Esophagus (tissue), 2 donors: Measurements from ENCODE around the gene SLC10A1. TPM values are rescaled to one million over a fixed set of nuclear protein-coding genes. Genes with fewer than 3 reads are reported as not detected.
A peak's percentile ranks its signal among the peaks of the same experiment; 100 is the strongest.

Source experiments
- H3K27ac ChIP-seq, 2 donors: one replicate each; pipeline ENCODE4 v1.5.1; 2013; ENCODE audit warnings: low read depth in 2 of 2, mild to moderate bottlenecking in 2 of 2, inconsistent platforms in 1 of 2, low read length in 1 of 2, moderate library complexity in 1 of 2
- H3K27me3 ChIP-seq, 2 donors: one replicate each; pipeline ENCODE4 v1.6.1; 2013; ENCODE audit warnings: low read length in 2 of 2, control low read depth in 1 of 2, mild to moderate bottlenecking in 1 of 2; ENCODE audit not compliant: insufficient read depth in 2 of 2, control insufficient read depth in 1 of 2
- H3K36me3 ChIP-seq, 2 donors: one replicate each; pipeline ENCODE4 v1.6.1; 2013; ENCODE audit warnings: low read length in 1 of 2; ENCODE audit not compliant: control insufficient read depth in 2 of 2, insufficient read depth in 2 of 2
- H3K4me1 ChIP-seq, 2 donors: one replicate each; pipeline ENCODE4 v1.6.1; 2013; ENCODE audit warnings: low read length in 1 of 2; ENCODE audit not compliant: control insufficient read depth in 2 of 2, insufficient read depth in 2 of 2
- H3K4me3 ChIP-seq, 2 donors: one replicate each; pipeline ENCODE4 v1.5.1; 2013; ENCODE audit warnings: low read length in 2 of 2, mild to moderate bottlenecking in 2 of 2, low read depth in 1 of 2, moderate library complexity in 1 of 2
- H3K9me3 ChIP-seq, 2 donors: one replicate each; pipeline ENCODE4 v1.6.1; 2013; ENCODE audit warnings: mild to moderate bottlenecking in 2 of 2, low read depth in 1 of 2, low read length in 1 of 2, moderate library complexity in 1 of 2; ENCODE audit not compliant: control insufficient read depth in 2 of 2, insufficient read depth in 1 of 2
- WGBS, 2 donors: extraction: QIAGEN DNeasy Blood & Tissue Kit; methylation state at CpG; one replicate each; pipeline ENCODE4 v1.1.7; 2013; 5-methylcytosine and 5-hydroxymethylcytosine counted together
- polyA plus RNA-seq, 2 donors: library from polyadenylated mRNA; stranded (reverse); fragments of 200-250 nt; gene quantifications; one replicate each; pipeline ENCODE4 v1.2.3, GENCODE V29; 2013
- donor health status: healthy with polysubstance abuse.
- donor health status: Bipolar disorder and iron deficiency.

Gene SLC10A1
- polyA plus RNA-seq, 2 donors = not detected

DNA sequence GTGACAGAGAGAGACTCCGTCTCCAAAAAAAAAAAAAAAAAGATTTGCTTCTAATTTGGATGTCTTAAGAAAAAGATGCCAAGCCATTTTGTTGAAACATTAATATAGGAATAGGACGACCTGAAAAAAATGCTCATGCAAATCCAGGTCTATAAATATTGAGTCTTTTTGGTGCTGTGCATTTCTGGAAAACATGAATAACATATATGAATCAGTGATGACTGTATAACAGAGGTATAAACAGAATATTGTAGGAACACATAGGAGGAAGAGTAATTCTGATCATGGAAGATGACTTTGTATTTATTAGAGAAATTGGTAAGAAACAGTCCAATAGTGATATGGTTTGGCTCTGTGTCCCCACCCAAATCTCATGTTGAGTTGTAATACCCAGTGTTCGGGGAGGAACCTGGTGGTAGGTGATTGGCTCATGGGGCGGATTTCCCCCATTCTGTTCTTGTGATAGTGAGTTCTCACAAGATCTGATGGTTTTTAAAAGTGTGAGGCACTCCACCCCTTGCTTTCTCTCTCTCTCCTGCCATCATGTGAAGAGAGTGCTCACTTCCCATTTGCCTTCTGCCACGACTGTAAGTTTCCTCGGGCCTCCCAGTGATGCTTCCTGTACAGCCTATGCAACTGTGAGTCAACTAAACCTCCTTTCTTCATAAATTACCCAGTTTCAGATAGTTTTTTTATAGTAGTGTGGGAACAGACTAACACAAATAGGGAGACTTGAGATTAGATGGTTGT, 33.1 kb downstream of the SLC10A1 start:
- WGBS, 2 donors = 79 to 87% methylated on average over 6 of the region's 6 CpGs

DNA sequence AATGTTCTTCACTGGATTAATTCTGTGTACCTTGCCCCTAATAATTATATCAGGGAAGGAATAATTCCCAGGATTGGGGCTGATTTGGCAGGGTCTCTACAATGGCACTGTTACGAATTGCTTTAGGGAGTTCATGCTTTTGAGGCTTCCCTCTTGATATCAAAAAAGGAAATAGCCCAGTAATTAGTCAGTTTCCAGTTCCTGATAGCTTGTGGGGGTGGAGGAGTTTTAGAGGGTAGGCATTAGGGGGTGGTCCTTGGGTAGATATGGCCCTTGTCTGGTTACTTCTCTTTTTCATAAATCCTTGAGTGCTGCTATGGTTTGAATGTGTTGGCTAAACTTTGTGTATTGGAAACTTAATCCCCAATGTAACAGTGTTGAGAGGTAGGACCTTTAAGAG, 36.2 kb downstream of the SLC10A1 start:
- H3K36me3 ChIP-seq = no peaks in the 10 kb centered on the region
- H3K9me3 ChIP-seq = no peaks in the 10 kb centered on the region

More for the DNA sequence above, 33.1 kb downstream of the SLC10A1 start:
- Histone ChIP-seq H3K9me3 (no peaks in the 10 kb centered on the region), H3K27ac (no peak overlapping the region), H3K27me3 (no peaks in the 10 kb centered on the region), H3K36me3 (peaks cover 0 to 5% of the 10 kb centered on the region in 2 donors), H3K4me1 (no peaks in the 10 kb centered on the region), H3K4me3 (no peak overlapping the region)

DNA sequence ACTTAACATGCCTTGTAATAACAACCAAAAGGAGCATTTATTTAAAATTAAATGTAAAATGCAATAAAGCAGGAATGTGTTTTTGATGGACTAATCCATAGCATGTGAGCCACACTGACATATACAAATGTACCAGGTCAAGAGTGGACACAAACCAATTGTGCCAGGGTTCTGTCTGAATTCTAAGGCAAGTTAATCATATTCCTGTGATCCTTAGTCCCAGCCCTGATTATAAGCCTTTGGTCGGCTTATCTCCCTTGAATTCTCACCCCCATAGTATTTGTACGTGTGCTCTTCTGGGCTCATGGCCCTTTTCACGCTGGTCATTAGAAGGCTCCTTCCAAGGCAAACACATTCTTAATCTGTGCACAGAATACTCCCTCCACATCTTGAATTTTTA, 40.7 kb downstream of the SLC10A1 start:
- Histone ChIP-seq H3K27ac (peak overlapping the region in 1 of 2 donors; percentile 32), H3K36me3 (no peaks in the 10 kb centered on the region), H3K4me1 (peaks cover 0 to 2% of the 10 kb centered on the region in 2 donors), H3K9me3 (no peaks in the 10 kb centered on the region), H3K4me3 (no peak overlapping the region), H3K27me3 (no peaks in the 10 kb centered on the region)
- WGBS, 2 donors = 72 to 81% methylated on average over 3 of the region's 3 CpGs

More for the DNA sequence above, 36.2 kb downstream of the SLC10A1 start:
- Histone ChIP-seq H3K27ac (no peak overlapping the region), H3K4me3 (no peak overlapping the region), H3K4me1 (peaks cover 0 to 2% of the 10 kb centered on the region in 2 donors), H3K27me3 (no peaks in the 10 kb centered on the region)
- 79 to 82% methylated on average over 1 of the region's 1 CpG for WGBS, 2 donors

DNA sequence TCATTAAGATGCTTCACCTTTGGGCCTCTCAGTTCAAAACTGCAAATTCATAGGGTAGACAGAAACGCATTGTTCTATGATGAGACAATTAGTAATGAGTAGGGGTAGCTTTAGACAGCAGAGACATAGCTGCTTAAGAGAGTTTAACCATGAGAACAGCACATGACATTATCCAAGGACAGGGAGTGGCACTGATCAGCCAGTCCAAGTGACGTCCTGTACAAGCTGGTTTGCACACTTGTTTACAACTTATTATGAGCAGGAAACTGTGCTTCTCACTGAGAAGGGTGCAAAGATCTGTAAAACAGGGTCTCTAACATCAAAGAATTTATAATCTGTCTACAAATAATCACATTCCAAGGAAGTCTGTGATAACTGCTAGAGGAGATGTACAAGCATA, 41.3 kb downstream of the SLC10A1 start:
- Histone ChIP-seq H3K4me1 (peaks cover 0 to 2% of the 10 kb centered on the region in 2 donors), H3K36me3 (no peaks in the 10 kb centered on the region), H3K4me3 (no peak overlapping the region), H3K27ac (peak overlapping the region; percentile 61 to 77), H3K9me3 (no peaks in the 10 kb centered on the region), H3K27me3 (no peaks in the 10 kb centered on the region)
- WGBS, 2 donors = 51 to 60% methylated on average over 2 of the region's 2 CpGs

DNA sequence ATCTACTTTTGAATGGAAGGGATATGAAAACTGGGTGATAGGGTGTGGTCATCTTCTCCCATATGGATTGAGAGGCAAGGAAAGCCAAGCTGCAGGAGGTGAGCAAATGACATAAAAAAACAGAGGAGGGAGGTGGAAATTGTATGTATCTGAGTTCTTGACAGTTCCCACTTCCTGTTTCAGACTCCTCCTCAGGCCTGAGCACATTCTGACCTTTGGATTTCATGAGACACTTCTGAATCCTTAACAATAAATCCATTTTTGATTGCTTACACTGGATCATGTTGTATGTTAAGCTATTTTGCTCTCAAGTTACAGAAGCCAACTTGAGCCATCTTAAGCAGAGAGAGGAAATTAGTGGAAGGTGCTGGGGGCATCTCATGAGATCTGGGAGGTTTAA, 41.7 kb downstream of the SLC10A1 start:
- no peaks in the 10 kb centered on the region for H3K9me3 ChIP-seq
- H3K27ac ChIP-seq = peak overlapping the region; percentile 61 to 77
- H3K4me1 ChIP-seq = peaks cover 0 to 2% of the 10 kb centered on the region in 2 donors
- H3K4me3 ChIP-seq = no peak overlapping the region
- no peaks in the 10 kb centered on the region for H3K27me3 ChIP-seq
- H3K36me3 ChIP-seq = no peaks in the 10 kb centered on the region

DNA sequence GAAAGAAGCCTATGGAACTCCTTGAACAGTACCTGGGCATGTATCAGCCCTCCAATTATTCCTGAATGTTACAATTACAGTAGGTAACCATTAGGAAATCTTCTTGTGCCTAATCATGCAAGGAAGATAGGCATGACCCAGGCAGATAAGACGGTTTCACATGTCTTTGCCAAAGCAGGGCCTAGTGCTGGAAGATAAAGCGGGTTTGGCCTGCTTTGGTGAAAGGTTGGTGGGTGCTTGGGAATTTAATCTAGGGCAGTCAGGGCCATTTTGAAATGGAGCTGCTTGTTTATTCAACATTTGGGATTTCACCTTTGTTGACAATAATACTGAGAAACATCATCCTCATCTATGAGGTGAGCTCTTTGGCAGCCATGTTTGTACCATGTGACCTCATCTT, 42.6 kb downstream of the SLC10A1 start:
- Histone ChIP-seq H3K9me3 (no peaks in the 10 kb centered on the region), H3K36me3 (no peaks in the 10 kb centered on the region), H3K4me1 (peaks cover 0 to 2% of the 10 kb centered on the region in 2 donors), H3K4me3 (no peak overlapping the region), H3K27me3 (no peaks in the 10 kb centered on the region), H3K27ac (no peak overlapping the region)
- 84 to 94% methylated on average over 2 of the region's 2 CpGs for WGBS, 2 donors

DNA sequence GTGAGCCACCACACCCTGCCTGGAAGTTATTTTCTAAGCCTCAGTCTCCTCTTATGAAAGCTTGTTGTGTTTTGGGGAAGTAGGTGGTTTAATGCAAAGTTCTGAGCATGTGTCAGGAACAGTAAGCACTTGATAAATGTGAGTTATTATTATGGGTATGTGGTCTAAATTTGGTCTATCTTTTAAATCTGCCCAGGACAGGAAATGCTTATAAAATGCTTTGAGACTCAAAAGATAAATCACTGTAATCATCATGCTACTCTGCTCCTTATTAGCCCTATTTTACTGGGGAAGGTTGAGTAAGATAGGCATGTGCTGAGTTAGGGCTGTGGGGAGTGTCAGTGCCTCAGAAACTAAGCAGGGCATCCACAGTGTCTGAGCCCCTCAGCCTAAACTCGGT, 43.2 kb downstream of the SLC10A1 start:
- H3K36me3 ChIP-seq = no peaks in the 10 kb centered on the region
- peak overlapping the region in 1 of 2 donors; percentile 9 for H3K27ac ChIP-seq
- H3K27me3 ChIP-seq = no peaks in the 10 kb centered on the region
- H3K4me1 ChIP-seq = peaks cover 0 to 1% of the 10 kb centered on the region in 2 donors
- no peaks in the 10 kb centered on the region for H3K9me3 ChIP-seq
- WGBS, 2 donors = 88 to 97% methylated on average over 1 of the region's 1 CpG
- H3K4me3 ChIP-seq = no peak overlapping the region

DNA sequence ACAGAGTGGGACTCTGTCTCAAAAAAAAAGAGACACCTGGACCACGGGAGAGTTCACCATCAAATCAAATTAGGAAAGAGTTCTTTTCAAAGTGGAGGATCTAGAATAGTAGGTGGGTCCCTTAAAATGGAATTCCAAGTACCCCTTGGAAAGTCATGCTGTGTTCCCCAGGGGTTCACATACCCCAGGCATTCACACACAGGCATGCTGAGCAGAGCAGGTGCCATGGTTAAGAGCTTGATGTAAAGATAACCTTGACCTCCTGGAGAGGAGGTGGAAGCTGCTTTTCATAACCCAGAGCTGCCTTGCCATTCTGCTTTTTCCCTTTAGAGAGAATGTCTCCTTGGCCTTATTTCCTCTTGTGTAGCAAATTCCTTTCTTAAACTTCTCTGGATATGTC, 44.3 kb downstream of the SLC10A1 start:
- Histone ChIP-seq H3K27ac (no peak overlapping the region), H3K4me1 (no peaks in the 10 kb centered on the region), H3K4me3 (no peak overlapping the region), H3K9me3 (no peaks in the 10 kb centered on the region), H3K27me3 (no peaks in the 10 kb centered on the region), H3K36me3 (no peaks in the 10 kb centered on the region)
- WGBS, 2 donors = 63 to 70% methylated on average over 1 of the region's 1 CpG

DNA sequence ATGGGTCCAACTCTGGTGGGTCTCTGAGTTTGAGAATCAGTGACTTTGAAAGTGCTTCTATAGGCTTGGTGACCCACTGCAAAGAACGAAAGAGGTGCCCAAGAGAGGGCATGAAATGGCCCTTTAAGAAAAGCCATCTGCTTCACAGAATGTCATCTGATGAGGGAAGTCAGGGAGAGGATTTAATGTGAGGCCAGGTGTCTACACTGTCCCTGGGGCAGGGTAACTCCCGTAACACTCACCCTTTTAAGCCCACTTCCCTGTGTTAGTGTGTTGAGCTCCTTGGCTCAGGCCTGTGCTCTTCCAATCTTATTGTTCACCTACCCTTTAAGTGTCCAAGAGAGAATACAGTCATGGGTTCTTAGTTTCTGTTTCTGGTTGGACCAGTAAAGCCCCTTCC, 46.5 kb downstream of the SLC10A1 start:
- WGBS, 2 donors = 87 to 96% methylated on average over 2 of the region's 2 CpGs
- no peaks in the 10 kb centered on the region for H3K9me3 ChIP-seq
- H3K36me3 ChIP-seq = no peaks in the 10 kb centered on the region
- H3K4me1 ChIP-seq = no peaks in the 10 kb centered on the region
- no peaks in the 10 kb centered on the region for H3K27me3 ChIP-seq
- no peak overlapping the region for H3K4me3 ChIP-seq
- H3K27ac ChIP-seq = no peak overlapping the region

DNA sequence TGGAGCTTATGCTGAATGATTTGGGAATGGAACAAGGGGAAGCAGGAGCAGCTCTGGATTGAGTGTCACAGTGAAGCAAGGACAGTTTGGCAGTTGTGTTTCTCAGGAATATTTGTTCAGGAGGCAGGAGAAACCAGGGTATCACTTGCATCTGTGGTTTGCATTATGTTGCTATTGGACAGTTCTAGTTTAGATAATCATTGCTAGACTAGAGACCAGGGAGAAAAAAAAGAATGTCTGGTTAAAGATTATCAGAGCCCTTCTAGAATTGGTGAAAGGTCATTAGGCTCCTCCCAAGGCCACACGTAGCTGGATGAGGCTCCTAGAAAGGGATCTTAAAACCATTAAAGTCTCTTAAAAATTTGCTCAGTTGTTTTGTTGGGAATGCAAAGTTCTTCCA, 47.1 kb downstream of the SLC10A1 start:
- WGBS, 2 donors = 54 to 81% methylated on average over 1 of the region's 1 CpG
- no peaks in the 10 kb centered on the region for H3K27me3 ChIP-seq
- H3K36me3 ChIP-seq = no peaks in the 10 kb centered on the region
- H3K27ac ChIP-seq = no peak overlapping the region
- H3K9me3 ChIP-seq = no peaks in the 10 kb centered on the region
- H3K4me1 ChIP-seq = no peaks in the 10 kb centered on the region
- H3K4me3 ChIP-seq = no peak overlapping the region
